RWPE2 (cell line): ENCODE results near the gene NUP88.
A peak's percentile ranks its signal among the peaks of the same experiment; 100 is the strongest.

Experiments
- ATAC-seq: fragments of 200-7000 bp; cut with Tn5 transposase; 3 replicates; pipeline ENCODE4 v1.9.1; 2021; ENCODE audit warnings: low read depth
- DNase-seq: peaks from one replicate; pipeline ENCODE4 v3.0.0-alpha.2; 2020; ENCODE audit warnings: low spot score
- H3K27ac ChIP-seq: fragments of 450-650 bp; 2 replicates; pipeline ENCODE4 v1.5.1; 2017; ENCODE audit warnings: mild to moderate bottlenecking; ENCODE audit not compliant: poor library complexity, severe bottlenecking
- H3K27me3 ChIP-seq: fragments of 250-450 bp; sonication (Bioruptor Pico); 2 replicates; pipeline ENCODE4 v1.5.1; 2021; ENCODE audit warnings: mild to moderate bottlenecking, moderate library complexity; ENCODE audit not compliant: insufficient read depth, poor library complexity, severe bottlenecking
- H3K36me3 ChIP-seq: fragments of 250-450 bp; sonication (Bioruptor Pico); 2 replicates; pipeline ENCODE4 v1.5.1; 2020; ENCODE audit warnings: low read depth, mild to moderate bottlenecking, moderate library complexity
- H3K4me1 ChIP-seq: fragments of 250-450 bp; sonication (Bioruptor Pico); 2 replicates; pipeline ENCODE4 v1.5.1; 2021; ENCODE audit warnings: mild to moderate bottlenecking, moderate library complexity; ENCODE audit not compliant: insufficient read depth, poor library complexity, severe bottlenecking
- H3K4me3 ChIP-seq: fragments of 250-450 bp; sonication (Bioruptor Pico); 2 replicates; pipeline ENCODE4 v1.5.1; 2021; ENCODE audit warnings: mild to moderate bottlenecking, moderate library complexity; ENCODE audit not compliant: severe bottlenecking
- H3K9me3 ChIP-seq: fragments of 250-450 bp; sonication (Bioruptor Pico); 2 replicates; pipeline ENCODE4 v1.5.1; 2021; ENCODE audit warnings: mild to moderate bottlenecking, moderate library complexity; ENCODE audit not compliant: severe bottlenecking
- CTCF ChIP-seq: fragments of 450-650 bp; IDR thresholded peaks from one replicate; pipeline ENCODE4 v1.5.1; 2017; ENCODE audit warnings: mild to moderate bottlenecking, moderate library complexity; ENCODE audit not compliant: poor library complexity, severe bottlenecking

Gene NUP88

GRCh38 chr17:5361426-5361825 lies 58.0 kb downstream of the NUP88 start:
- no peaks in the 10 kb centered on the region for H3K9me3 ChIP-seq
- no peak for TF ChIP-seq CTCF

GRCh38 chr17:5355421-5356129 lies 63.9 kb downstream of the NUP88 start:
- H3K27me3 ChIP-seq, result no peaks in the 10 kb centered on the region
- no peak overlapping the region for H3K27ac ChIP-seq
- no peak for TF ChIP-seq CTCF
- peaks cover 56% of the 10 kb centered on the region for H3K36me3 ChIP-seq
- DNase-seq (no peak), ATAC-seq (peak; percentile 40; the same call in 2 of the 3 replicates)
- H3K4me3 ChIP-seq, result no peak overlapping the region
- no peaks in the 10 kb centered on the region for H3K9me3 ChIP-seq
- peaks cover 12% of the 10 kb centered on the region for H3K4me1 ChIP-seq

More at GRCh38 chr17:5361426-5361825, 58.0 kb downstream of the NUP88 start:
- H3K27me3 ChIP-seq, result no peaks in the 10 kb centered on the region
- H3K4me1 ChIP-seq, result peaks cover 25% of the 10 kb centered on the region
- H3K4me3 ChIP-seq, result no peak overlapping the region
- peaks cover 53% of the 10 kb centered on the region for H3K36me3 ChIP-seq
- no peak overlapping the region for H3K27ac ChIP-seq
- ATAC-seq, result no peak
- DNase-seq, result no peak

GRCh38 chr17:5354886-5355415 lies 64.5 kb downstream of the NUP88 start:
- Histone ChIP-seq H3K9me3 (no peaks in the 10 kb centered on the region), H3K27ac (no peak overlapping the region), H3K4me1 (peaks cover 12% of the 10 kb centered on the region), H3K27me3 (no peaks in the 10 kb centered on the region), H3K4me3 (no peak overlapping the region), H3K36me3 (peaks cover 53% of the 10 kb centered on the region)
- TF ChIP-seq CTCF, result no peak
- ATAC-seq, result no peak
- DNase-seq, result no peak

- peaks cover 12% of the 10 kb centered on the region for H3K4me1 ChIP-seq
- no peak overlapping the region for H3K27ac ChIP-seq
- H3K9me3 ChIP-seq, result no peaks in the 10 kb centered on the region
- ATAC-seq (no peak), DNase-seq (no peak)
- peaks cover 55% of the 10 kb centered on the region for H3K36me3 ChIP-seq
- no peak for TF ChIP-seq CTCF
- no peaks in the 10 kb centered on the region for H3K27me3 ChIP-seq
- no peak overlapping the region for H3K4me3 ChIP-seq
Measured at GRCh38 chr17:5354310-5354709, 65.2 kb downstream of the NUP88 start.
